Activated CD8-positive, alpha-beta memory T cell treated with anti-CD3 and anti-CD28 coated beads, Interleukin-2, amount 50 U/mL, for 1 hour (primary cell): ENCODE measurements around the gene PDE3A.

Experiments used
- DNase-seq: peaks from one replicate; pipeline ENCODE4 v3.0.0-alpha.2; 2020; ENCODE audit errors: extremely low read depth

The PDE3A gene

DNA sequence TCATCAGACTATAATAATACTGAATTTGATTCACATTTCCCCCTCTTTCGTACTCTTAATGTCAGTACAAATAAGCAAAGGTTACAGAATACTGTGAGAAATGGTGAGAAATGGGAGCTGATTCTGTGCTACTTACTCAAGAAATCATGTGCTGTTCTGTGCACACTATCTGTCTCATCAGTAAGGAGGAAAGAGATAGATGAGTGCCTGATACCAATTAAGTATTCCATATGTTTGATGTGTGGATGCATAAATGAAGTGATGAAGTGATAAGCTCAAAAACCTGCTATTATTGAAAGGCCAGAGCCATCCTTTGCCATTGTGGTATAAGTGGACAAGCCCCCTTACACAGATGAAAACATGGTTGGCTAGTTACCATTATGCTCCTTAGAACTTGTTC, 127.7 kb downstream of the PDE3A start:
- DNase-seq = no peak

- no peak for DNase-seq
Measured at GRCh38 chr12:20497707-20498106, 129.4 kb downstream of the PDE3A start.

DNA sequence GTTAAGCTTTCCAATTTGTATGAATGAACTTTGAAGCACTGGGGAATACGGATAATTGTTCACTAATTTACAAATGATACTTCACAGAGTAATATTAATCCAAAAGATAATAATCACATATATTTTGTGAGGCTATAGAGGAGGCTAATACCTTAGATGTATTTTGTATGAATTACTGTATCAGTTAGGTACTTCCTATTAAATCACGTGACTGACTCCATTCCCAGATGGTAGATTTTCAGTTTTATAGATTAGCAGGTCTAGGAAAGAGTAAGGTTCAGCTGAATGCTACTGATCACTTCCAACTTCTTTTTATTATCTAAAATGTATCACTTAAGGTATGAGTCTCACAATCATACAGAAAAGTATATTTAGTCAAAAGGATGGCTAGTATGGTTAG, 133.6 kb downstream of the PDE3A start:
- DNase-seq = no peak

DNA sequence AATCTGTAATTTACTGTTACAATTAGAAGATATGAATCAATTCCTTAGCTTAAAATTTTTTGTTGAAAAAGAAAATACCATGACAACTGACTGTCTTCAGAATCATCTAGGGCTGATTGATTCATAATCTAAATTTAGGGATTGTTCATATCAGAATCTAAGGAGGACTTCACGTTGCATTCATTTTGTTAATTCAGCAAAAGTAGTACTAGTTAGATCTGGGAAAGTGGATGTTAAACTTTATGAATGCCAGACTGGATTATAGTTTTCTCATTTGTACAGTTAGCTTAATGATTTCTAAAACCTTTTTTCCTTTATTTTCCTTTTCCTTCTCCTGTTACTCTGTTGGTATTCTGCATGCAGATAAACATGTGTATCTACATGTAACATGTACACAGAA, 135.5 kb downstream of the PDE3A start:
- DNase-seq = no peak

- no peak for DNase-seq
Measured at GRCh38 chr12:20505056-20505455, 136.7 kb downstream of the PDE3A start.

- DNase-seq = no peak
Measured at GRCh38 chr12:20507056-20507455, 138.7 kb downstream of the PDE3A start.

- no peak for DNase-seq
Measured at GRCh38 chr12:20507711-20508110, 139.4 kb downstream of the PDE3A start.

DNA sequence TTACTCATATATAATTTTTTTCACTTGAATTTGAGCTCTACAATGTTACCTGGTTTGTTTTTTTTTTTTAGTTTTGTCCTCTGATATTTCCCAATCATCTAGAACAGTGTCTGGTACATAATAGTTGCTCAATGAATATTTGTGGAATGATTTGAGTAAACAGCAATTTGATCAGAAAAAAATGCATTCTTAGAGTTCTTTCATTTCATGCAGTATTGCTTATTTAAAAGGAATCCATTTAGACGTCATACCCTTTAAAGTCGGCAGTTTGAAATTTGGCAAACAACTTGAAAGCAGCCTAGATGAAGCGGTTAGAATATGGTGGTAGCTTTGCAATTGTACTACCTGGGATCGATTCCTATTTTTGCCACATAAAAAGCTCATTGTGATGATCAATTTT, 140.0 kb downstream of the PDE3A start:
- DNase-seq = no peak

DNA sequence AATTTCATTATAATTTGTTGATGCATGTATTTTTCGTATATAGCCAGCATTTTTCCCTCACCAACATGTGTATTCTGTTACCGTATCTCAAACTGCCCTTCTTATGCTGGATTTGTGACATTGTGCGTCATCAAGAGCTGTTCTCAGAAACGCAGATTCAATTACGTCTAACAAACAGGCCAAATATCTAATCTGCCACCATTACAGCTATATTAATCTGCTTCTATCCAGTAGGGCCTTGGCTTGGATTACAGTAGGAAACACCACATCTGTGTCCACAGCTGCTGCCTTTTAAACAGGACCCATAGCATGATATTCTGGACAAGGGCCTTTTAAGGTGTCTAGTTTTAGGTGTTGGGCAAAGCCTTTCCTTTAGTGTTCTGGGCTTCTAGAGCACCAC, 140.6 kb downstream of the PDE3A start:
- no peak for DNase-seq

DNA sequence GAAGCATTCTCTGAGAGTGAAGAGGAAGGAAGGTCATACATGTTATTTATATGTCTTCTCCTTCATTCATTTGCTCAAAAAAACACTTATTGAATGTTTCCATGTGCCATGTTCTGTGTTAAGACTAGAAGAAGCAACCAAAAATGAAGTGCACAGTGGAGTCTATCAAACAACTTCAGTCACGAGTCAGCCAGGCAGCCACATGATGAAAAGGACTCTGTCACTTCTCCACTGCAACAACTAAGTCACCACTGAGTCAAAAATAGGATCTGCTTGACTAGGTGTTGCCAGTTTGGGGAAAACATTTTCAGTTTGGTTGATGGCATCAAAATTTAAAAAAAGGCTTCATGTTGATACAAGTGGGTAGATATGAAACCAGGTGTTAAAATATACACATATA, 142.5 kb downstream of the PDE3A start:
- no peak for DNase-seq

- no peak for DNase-seq
Measured at GRCh38 chr12:20513189-20513588, 144.9 kb downstream of the PDE3A start.

- DNase-seq = no peak
Measured at GRCh38 chr12:20514598-20514997, 146.3 kb downstream of the PDE3A start.

- no peak for DNase-seq
Measured at GRCh38 chr12:20520532-20520931, 152.2 kb downstream of the PDE3A start.

DNA sequence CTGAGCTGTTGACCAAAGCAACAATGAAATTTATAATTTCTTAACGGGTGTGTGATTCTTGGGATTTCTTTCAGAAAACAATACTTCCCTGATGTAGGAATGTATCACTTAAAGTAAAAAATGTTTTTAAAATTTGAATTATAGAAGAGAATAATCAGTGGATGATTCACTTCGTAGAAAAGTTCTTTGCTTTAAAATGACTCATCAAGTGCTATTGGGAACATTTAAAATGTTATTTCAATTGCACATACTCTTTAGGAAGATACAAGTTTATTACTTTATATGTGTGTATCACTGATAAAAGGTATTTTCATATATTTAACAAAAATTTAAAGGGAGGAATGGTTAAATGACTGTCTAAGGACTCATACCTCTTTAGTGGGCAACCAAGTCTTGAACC, 155.3 kb downstream of the PDE3A start:
- no peak for DNase-seq

GRCh38 chr12:20524113-20524512, 155.8 kb downstream of the PDE3A start:
- DNase-seq = no peak

GRCh38 chr12:20525064-20525610, 156.8 kb downstream of the PDE3A start:
- no peak for DNase-seq

DNA sequence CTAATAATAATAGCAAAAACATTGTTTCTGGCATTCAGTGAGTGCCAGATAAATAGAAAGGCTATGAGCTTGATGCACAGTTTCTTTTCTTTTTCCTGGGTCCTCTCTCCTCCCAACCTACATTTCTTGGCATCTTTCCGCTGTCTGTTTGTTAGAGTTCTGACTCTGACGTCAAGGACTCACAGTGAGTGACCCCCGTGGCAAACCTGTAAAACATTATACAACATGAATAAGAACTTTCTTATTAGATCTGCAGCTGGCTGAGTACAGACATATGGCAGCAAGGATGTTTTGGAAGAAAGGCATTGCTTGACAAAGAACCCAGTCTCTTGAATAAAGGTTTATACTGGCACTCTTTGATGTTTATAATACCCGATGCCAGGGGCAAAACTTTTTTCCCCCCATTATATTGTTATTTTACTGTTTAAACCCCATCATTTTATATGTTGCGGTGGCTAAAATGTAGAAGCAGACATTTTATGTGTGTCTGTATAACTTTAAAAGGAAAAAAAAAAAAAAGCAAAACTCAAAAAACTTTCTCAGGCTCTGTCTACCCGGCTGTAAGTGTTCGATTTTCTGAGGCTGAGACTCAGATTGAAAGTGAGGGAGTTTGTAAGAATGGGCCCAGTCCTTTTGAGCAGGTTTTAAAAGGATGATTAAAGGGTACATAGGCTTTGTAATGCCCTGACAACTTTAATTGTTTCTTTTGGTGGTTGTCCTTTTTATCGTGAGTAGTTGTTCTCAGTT, 159.3 kb downstream of the PDE3A start:
- no peak for DNase-seq

GRCh38 chr12:20528208-20528607, 159.9 kb downstream of the PDE3A start:
- no peak for DNase-seq

DNA sequence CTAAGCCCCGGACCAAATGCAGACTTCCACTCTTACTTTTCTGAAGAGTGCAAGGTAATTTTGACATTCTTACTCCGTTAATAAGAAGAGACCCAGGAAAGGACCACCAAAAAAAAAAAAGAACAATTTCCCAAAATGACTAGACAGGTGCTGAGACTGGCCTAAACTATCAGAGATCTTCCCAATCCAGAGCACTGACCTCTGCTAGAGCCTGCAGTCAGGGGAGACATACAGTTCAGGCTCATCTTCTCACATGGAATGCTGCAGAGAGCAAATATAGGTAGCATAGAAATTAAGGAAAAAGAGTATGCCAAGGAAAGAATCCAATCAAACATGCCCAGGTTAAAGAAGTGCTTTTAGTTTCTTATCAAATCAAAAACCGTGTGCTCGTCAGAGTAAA, 177.9 kb downstream of the PDE3A start:
- no peak for DNase-seq

- no peak for DNase-seq
Measured at GRCh38 chr12:20547816-20548575, 179.7 kb downstream of the PDE3A start.

DNA sequence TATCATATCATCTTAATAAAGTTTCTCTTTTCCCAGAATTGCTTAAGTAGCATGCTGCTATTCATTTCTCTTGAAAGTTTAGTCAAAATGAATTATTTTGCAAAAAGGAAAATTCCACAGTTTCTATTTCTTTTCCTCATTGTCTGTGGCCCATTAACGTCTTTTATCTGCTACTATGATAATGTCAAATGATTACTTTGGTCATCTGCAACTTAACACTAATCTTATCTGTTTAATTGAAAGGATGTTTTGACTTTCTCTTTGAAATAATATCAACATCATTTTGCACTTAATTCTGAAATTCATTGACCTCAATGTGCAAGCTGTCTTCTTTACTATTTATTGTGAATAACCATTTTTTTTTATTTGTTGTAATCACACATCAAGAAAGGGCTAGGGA, 180.3 kb downstream of the PDE3A start:
- no peak for DNase-seq

DNA sequence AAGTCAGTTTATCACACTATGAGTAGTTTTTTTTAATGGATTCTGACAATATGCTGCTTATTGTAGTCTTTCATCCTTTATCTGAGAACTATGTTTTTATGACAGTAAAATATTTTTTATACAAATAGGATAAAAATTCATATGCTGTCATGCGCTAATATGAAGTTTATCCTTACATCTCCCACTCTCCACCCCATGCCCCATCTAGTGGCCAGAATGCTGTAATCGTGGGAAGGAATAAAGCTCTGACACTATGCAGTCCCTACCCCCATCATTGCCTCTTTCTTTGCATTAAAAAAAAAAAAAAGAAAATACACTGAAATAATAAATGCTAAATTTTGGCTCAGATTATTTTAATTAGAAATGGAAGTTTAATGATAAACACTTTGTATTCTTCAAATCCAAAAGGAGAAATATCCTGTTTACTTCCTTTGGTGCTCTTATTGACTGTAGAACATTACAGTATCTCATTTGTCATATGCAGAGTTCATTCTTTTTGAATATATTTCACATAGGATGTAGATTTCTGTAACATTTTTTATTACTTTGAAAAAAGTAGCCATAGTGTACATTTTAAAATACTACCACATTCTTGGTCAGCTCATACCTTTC, 180.9 kb downstream of the PDE3A start:
- DNase-seq = no peak
